ENCODE data around the gene MGST2.

The MGST2 gene

DNA sequence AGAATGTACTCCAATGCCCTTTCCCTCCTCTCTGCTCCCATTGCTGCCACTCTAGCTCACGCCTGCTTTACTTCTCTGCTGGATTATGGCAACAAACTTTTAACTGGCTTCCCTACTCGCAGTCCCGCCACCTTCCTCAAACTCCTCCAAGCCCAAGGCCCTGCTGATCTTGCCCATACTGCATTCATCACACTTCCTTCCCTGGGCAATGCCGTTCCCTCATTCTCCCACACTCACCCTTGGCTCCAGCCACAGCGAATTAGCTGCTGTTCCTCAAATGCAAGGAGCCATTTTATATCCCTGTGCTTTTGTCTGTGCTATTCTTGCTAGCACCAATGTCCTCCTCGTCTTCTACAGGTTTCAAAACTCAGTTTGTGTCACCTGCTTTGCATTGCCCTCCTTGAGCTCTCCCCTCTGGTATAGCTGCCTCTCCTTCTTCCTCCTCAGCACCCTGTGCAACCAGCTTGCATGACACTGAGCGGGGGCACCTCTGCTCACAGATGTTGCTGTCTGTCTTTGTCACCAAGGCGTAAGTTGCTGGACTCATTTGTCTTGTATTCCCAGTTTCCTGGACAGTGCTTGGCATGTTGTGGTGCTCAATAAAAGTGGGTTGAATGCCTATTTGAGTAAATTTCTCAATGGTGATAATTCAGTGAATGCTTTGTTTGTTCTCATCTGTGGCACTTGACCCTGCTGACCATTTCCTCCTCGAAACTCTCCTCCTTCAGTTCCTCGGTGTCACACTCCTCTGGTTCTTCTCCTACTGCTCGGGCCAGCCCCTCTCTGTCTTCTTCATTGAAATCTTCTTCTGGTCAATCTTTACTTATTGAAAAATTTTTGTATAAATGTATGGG, 22.4 kb upstream of the MGST2 start:
- no peak for DNase-seq (ENCODE audit: low read depth in 2 of 2)

DNA sequence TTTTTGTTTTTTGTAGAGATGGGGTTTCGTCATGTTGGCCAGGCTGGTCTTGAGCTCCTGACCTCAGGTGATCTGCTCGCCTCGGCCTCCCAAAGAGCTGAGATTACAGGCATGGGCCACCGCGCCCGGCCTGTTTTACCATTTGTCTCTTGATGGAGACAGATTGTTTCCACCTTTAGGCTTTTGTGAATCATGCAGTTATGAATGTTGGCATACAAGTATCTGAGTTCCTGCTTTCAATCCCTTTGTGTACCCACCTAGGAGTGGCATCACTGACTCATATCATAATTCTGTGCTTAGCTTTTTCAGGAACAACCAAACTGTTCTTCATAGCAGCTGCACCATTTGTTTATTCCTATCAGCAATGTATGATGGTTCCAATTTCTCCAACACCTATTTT, 20.2 kb upstream of the MGST2 start:
- DNase-seq (ENCODE audit: low read depth in 2 of 2), result no peak

GRCh38 chr4:139647184-139647583, 18.4 kb upstream of the MGST2 start:
- DNase-seq (ENCODE audit: low read depth in 2 of 2), result no peak

DNA sequence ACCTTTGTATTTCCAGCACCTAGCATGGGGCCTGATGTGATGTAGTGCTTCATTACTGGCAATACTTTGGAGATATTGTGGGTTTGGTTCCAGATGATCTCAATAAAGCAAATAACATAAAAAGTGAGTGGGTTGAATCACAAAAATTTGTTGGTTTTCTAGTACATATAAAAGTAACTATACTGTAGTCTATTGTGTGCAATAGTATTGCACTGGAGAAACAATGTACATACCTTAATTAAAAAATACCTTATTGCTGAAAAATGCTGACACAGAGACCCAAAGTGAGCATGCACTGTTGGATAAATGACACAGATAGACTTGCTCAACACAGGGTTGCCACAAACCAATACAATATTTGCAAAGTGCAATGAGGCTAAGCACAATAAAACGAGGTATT, 17.7 kb upstream of the MGST2 start:
- DNase-seq (ENCODE audit: low read depth in 2 of 2), result no peak

- DNase-seq (ENCODE audit: low read depth in 2 of 2), result peak; percentile 34 to 42
Observed at GRCh38 chr4:139651282-139652194, 14.1 kb upstream of the MGST2 start.

GRCh38 chr4:139654516-139654915, 11.1 kb upstream of the MGST2 start:
- DNase-seq (ENCODE audit: low read depth in 2 of 2), result no peak

DNA sequence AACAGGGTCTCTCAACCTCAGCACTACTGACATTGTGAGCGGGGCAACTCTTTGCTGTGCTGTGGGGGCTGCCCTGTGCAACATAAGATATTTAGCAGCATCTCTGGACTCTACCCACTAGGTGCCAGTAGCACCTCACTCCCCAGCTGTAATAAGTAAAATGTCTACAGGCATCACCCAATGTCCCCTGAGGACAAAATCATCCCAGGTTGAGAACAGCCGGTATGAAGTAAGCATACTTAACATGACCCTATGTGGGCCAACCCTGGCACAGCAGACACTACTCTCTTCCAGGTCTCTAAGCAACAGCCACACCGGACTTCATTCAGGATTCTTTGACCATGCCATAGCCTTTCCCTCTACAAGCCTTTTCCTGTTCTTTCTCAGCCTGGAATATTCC, 10.5 kb upstream of the MGST2 start:
- DNase-seq (ENCODE audit: low read depth in 2 of 2), result no peak

DNA sequence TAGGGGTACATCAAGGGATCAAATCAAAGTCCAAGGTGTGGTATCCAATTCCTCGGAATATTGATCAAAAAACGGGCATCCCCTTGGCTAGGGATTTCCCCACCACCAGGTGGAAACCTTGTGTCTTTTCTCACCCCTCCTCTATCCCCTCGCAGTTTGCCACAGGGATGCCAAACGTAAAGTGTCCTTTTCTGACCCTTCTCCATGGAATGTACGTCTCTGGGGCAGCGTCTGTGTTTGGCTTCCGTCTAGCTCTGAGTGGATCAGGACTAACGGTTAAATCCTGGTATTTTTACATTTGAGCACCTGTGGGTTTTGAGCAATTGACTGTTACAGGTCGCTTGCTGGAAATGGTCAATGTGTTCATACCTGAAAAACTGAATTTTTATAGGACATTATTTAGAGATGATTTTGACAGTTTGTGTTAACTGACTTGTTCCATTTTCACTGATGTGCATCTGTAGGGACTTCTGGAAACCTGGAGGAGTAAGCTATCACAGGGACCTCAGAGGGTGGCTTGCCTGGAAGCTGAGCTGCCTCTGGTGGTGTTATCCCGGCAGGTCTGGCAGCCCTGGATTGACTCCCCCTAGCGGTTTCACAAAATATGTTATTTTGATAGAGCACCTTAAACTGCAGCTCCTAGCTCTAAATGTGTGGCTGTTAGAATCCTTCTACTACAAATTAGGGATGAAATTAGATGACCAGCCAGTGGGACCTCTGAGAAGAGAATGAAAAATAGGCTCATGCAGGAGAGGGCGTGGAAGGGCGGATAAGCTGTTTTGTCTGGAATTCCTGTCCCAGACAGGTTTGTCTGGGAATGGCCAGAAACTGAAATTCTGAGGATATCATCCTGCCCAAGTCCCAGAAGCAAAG, 8.8 kb upstream of the MGST2 start:
- DNase-seq (ENCODE audit: low read depth in 2 of 2), result peak in 1 of 2 donors; percentile 14

GRCh38 chr4:139658185-139658584, 7.4 kb upstream of the MGST2 start:
- DNase-seq (ENCODE audit: low read depth in 2 of 2), result no peak

DNA sequence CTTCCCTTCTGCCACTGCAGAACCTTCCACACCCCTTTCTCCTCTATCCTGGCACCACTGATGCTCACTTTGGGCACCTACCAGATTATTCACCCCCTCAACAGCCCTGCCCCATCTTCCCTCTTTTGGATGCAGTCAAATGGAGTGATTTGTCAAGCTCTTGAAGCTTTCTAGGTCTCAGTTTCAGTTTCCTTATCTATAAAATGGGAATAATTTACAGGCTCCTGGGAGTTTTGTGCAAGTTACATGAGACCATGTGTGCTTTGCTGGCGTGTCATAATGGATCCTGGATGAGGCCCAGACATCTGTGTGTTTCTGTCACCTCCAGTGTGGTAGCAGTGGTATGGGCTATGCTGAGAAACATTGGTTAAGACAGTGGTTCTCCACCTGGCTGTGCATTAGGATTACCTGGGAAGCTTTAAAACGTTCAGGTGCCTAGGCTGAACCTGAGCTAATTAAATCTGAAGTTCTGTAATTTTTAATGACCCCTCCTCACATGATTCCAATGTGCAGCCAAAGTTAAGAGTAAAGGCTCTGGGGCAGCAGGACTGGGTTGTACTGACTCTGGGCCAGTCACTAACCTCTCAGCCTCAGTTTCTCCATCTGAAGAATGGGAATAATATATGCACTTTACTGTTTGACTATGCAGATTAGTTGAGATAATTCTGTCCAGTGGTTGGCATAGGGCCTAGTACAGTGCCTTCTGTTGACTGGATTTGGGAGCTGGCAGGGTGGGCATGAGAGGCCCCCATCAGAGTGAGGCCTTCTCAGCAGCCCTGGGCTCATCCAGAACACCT, 6.8 kb upstream of the MGST2 start:
- no peak for DNase-seq (ENCODE audit: low read depth in 2 of 2)

DNA sequence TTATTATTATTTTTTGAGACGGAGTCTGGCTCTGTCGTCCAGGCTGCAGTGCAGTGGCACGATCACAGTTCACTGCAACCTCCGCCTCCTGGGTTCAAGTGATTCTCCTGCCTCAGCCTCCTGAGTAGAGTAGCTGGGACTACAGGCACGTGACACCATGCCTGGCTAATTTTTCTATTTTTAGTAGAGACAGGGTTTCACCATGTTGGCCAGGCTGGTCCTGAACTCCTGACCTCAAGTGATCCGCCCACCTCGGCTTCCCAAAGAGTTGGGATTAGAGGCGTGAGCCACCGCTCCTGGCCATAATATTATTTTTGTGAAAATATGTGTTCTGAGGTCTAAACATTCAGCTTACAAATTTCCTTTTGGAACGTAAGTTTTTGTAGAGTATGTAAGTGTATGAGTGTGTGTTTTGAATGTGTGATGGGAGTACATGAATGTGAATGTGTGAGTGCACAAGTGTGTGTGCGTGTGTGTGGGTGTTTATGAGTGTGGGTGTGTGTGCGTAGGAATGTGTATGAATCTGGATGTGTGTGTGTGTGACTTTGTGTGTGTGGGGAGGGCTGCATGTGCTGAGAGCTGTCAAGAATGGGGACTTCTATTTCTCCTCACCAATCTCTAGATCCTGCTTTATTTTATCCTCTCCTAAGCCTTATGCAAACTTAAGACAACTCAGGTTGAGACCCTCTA, 5.7 kb upstream of the MGST2 start:
- no peak for DNase-seq (ENCODE audit: low read depth in 2 of 2)

DNA sequence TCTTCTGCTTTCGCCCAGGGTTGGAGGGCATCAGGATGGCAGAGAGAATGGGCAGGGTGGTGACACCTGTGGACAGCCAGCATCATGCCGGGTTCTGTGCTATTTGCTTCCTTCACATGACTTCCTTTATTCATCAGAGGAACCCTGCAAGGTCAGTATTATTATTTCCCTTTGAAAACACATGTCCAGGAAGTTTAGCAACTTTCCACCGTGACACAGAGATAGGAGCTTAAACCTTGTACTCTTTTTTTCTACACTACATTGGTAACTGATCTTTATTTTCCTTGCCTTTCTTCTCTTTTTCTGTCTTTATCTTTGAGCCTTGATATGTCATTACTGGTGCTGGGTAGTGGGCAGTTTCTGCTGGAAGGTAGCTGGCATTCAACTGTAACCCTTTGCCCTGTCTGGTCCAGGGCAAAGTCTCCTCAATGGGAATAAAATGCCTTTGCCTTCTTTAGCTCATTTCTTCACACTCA, 5.0 kb upstream of the MGST2 start:
- no peak for DNase-seq (ENCODE audit: low read depth in 2 of 2)

GRCh38 chr4:139663561-139664138, 2.0 kb upstream of the MGST2 start:
- no peak for DNase-seq (ENCODE audit: low read depth in 2 of 2)

DNA sequence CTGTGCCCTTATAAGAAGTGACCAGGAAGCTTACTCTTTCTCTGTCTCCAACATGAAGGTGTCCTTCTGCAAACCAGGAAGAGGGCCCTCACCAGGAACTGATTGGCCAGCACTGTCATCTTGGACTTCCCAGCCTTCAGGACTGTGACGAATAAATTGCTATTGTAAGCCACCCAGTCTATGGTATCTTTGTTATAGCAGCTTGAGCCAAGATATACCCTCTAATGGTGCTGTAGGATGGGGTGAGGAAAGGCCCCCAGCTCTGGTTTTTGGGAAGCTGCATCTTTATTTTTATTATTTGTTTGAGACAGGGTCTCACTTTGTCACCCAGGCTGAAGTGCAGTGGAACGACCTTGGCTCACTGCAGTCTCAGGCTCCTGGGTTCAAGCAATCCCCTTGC, 1.2 kb upstream of the MGST2 start:
- no peak for DNase-seq (ENCODE audit: low read depth in 2 of 2)

DNA sequence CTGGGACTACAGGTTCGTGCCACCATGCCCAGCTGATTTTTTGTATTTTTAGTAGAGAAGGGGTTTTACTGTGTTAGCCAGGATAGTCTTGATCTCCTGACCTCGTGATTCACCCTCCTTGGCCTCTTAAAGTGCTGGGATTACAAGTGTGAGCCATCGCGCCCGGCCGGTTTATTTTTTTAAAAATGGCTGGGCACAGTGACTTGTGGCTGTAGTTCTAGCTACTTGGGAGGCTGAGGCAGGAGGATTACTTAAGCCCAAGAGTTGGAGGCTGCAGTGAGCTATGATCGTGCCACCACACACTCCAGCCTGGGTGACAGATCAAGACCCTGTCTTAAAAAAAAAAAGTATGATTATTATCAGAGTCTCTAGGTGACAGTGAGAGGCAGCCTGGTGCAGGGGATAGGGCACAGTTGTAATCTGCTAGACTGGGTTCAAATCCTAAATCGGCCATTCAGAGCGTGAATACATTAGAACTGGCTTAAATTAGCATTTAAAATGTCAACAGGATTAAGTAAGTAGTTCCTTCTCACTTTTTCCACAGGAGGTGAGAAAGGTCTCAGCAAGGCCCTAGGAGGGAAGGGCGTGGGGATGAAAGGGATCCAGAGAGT, 435 bp upstream of the MGST2 start:
- no peak for DNase-seq (ENCODE audit: low read depth in 2 of 2)

DNA sequence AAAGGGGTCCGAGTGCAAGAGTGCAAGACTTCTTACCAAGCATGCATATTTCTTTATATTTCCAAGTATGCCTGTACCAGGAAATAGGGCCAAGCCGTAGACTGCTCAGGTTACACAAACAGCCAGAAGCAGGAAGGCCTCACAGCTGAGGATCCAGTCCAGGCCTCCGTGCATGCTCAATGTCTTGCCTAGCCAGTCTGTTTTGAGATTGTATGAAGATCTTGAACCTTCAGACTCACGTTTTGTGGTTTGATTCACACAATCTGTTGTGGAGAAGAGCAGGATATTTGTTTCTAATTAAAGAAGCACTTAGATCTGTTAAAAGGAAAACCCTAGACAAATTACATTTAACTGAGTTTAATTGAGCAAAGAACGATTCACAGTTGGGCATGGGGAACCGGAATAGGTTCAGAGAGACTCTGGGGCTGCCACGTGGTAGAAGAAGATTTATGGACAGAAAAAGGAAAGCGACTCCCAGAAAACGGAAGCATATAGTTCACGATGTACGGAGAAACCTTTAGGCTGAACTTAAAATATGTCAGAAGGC, 1.2 kb downstream of the MGST2 start:
- DNase-seq (ENCODE audit: low read depth in 2 of 2), result no peak

GRCh38 chr4:139668036-139668435, 2.4 kb downstream of the MGST2 start:
- no peak for DNase-seq (ENCODE audit: low read depth in 2 of 2)

- no peak for DNase-seq (ENCODE audit: low read depth in 2 of 2)
Observed at GRCh38 chr4:139668658-139669201, 3.1 kb downstream of the MGST2 start.

- no peak for DNase-seq (ENCODE audit: low read depth in 2 of 2)
Observed at GRCh38 chr4:139669335-139669734, 3.7 kb downstream of the MGST2 start.

All from stimulated activated CD8-positive, alpha-beta memory T cell treated with anti-CD3 and anti-CD28 coated beads, Interleukin-2, amount 100 ng/mL, for 1 hour (primary cell).